ENCODE results near the gene SYNJ1.
"Not testable (repeated sequence)": the region's sequence is repeated elsewhere in the genome, so short reads cannot be mapped to it uniquely, and the experiment has no call there.

SYNJ1 gene

GRCh38 chr21:32736083-32736482, 8.3 kb upstream of the SYNJ1 start:
- DNase-seq (ENCODE audit: low spot score), result not testable (repeated sequence)

GRCh38 chr21:32735524-32735923, 7.7 kb upstream of the SYNJ1 start:
- no peak for DNase-seq (ENCODE audit: low spot score)

- no peak for DNase-seq (ENCODE audit: low spot score)
These were observed 6.3 kb upstream of the SYNJ1 start for GRCh38 chr21:32733990-32734613.

- DNase-seq (ENCODE audit: low spot score), result no peak
These were observed 5.5 kb upstream of the SYNJ1 start for GRCh38 chr21:32733356-32733755.

GRCh38 chr21:32732544-32732943, 4.7 kb upstream of the SYNJ1 start:
- no peak for DNase-seq (ENCODE audit: low spot score)

- no peak for DNase-seq (ENCODE audit: low spot score)
These were observed 1.0 kb upstream of the SYNJ1 start for GRCh38 chr21:32728848-32729247.

- no peak for DNase-seq (ENCODE audit: low spot score)
These were observed 635 bp upstream of the SYNJ1 start for GRCh38 chr21:32728456-32728839.

GRCh38 chr21:32726839-32727686, 750 bp downstream of the SYNJ1 start:
- DNase-seq (ENCODE audit: low spot score), result peak; percentile 21

- DNase-seq (ENCODE audit: low spot score), result no peak
These were observed 8.7 kb downstream of the SYNJ1 start for GRCh38 chr21:32719085-32719484.

GRCh38 chr21:32717851-32718316, 9.9 kb downstream of the SYNJ1 start:
- peak; percentile 5 for DNase-seq (ENCODE audit: low spot score)

GRCh38 chr21:32716486-32716885, 11.3 kb downstream of the SYNJ1 start:
- DNase-seq (ENCODE audit: low spot score), result no peak

- no peak for DNase-seq (ENCODE audit: low spot score)
These were observed 14.1 kb downstream of the SYNJ1 start for GRCh38 chr21:32713726-32714125.

- no peak for DNase-seq (ENCODE audit: low spot score)
These were observed 15.2 kb downstream of the SYNJ1 start for GRCh38 chr21:32712641-32713040.

GRCh38 chr21:32712043-32712442, 15.8 kb downstream of the SYNJ1 start:
- DNase-seq (ENCODE audit: low spot score), result no peak

- DNase-seq (ENCODE audit: low spot score), result no peak
These were observed 16.8 kb downstream of the SYNJ1 start for GRCh38 chr21:32710987-32711386.

- DNase-seq (ENCODE audit: low spot score), result no peak
These were observed 17.6 kb downstream of the SYNJ1 start for GRCh38 chr21:32710069-32710784.

- no peak for DNase-seq (ENCODE audit: low spot score)
These were observed 19.7 kb downstream of the SYNJ1 start for GRCh38 chr21:32708069-32708468.

- no peak for DNase-seq (ENCODE audit: low spot score)
These were observed 21.9 kb downstream of the SYNJ1 start for GRCh38 chr21:32705901-32706300.

GRCh38 chr21:32705139-32705538, 22.7 kb downstream of the SYNJ1 start:
- DNase-seq (ENCODE audit: low spot score), result no peak

- no peak for DNase-seq (ENCODE audit: low spot score)
These were observed 25.1 kb downstream of the SYNJ1 start for GRCh38 chr21:32702702-32703101.

GRCh38 chr21:32698971-32699693, 28.7 kb downstream of the SYNJ1 start:
- DNase-seq (ENCODE audit: low spot score), result no peak

GRCh38 chr21:32698286-32698685, 29.5 kb downstream of the SYNJ1 start:
- DNase-seq (ENCODE audit: low spot score), result no peak
